H9 (cell line): Measurements from ENCODE around the gene ZBTB8OS. TPM values are rescaled to one million over a fixed set of nuclear protein-coding genes. Genes with fewer than 3 reads are reported as not detected.

Source experiments
- DNase-seq: peaks from one replicate; pipeline ENCODE4 v3.0.0-alpha.2; 2017
- H2AFZ ChIP-seq: one replicate; pipeline ENCODE4 v1.6.1; 2013; ENCODE audit warnings: mild to moderate bottlenecking, low read length, control low read depth, moderate library complexity
- H2AK5ac ChIP-seq: 2 replicates; pipeline ENCODE4 v1.6.1; 2013; ENCODE audit warnings: low read length, control low read depth, mixed read lengths; ENCODE audit not compliant: insufficient read length
- H2BK120ac ChIP-seq: one replicate; pipeline ENCODE4 v1.6.1; 2013; ENCODE audit warnings: low read depth, mild to moderate bottlenecking, low read length, control low read depth, inconsistent platforms; ENCODE audit not compliant: poor library complexity, severe bottlenecking
- H2BK12ac ChIP-seq: 2 replicates; pipeline ENCODE4 v1.6.1; 2013; ENCODE audit warnings: low read length, control low read depth, mixed read lengths, low read depth; ENCODE audit not compliant: insufficient read length
- H2BK15ac ChIP-seq: 2 replicates; pipeline ENCODE4 v1.6.1; 2013; ENCODE audit warnings: low read depth, low read length, control low read depth
- H2BK20ac ChIP-seq: one replicate; pipeline ENCODE4 v1.6.1; 2013; ENCODE audit warnings: low read depth, mild to moderate bottlenecking, low read length, control low read depth, inconsistent platforms; ENCODE audit not compliant: poor library complexity, severe bottlenecking
- H2BK5ac ChIP-seq: 2 replicates; pipeline ENCODE4 v1.6.1; 2013; ENCODE audit warnings: low read length, control low read depth, mixed read lengths; ENCODE audit not compliant: insufficient read length
- H3K14ac ChIP-seq: 2 replicates; pipeline ENCODE4 v1.6.1; 2013; ENCODE audit warnings: low read length, control low read depth; ENCODE audit not compliant: insufficient read depth
- H3K18ac ChIP-seq: 2 replicates; pipeline ENCODE4 v1.6.1; 2013; ENCODE audit warnings: low read depth, mild to moderate bottlenecking, mixed read lengths, low read length, control low read depth; ENCODE audit not compliant: insufficient read length
- H3K23ac ChIP-seq: 2 replicates; pipeline ENCODE4 v1.6.1; 2013; ENCODE audit warnings: low read length, control low read depth, mixed read lengths, low read depth; ENCODE audit not compliant: insufficient read length
- H3K23me2 ChIP-seq: 2 replicates; pipeline ENCODE4 v1.6.1; 2013; ENCODE audit warnings: low read depth, mild to moderate bottlenecking, mixed read lengths, low read length, control low read depth; ENCODE audit not compliant: insufficient read length, poor library complexity, severe bottlenecking
- H3K27ac ChIP-seq: 2 replicates; pipeline ENCODE4 v1.5.1; 2013; ENCODE audit warnings: low read length, control low read depth, mixed read lengths, low read depth; ENCODE audit not compliant: insufficient read length
- H3K27me3 ChIP-seq: 2 replicates; pipeline ENCODE4 v1.6.1; 2013; ENCODE audit warnings: low read length, control low read depth, inconsistent platforms; ENCODE audit not compliant: insufficient read depth
- H3K4ac ChIP-seq: 2 replicates; pipeline ENCODE4 v1.6.1; 2013; ENCODE audit warnings: low read depth, mild to moderate bottlenecking, control low read depth, inconsistent platforms, low read length, moderate library complexity
- H3K4me1 ChIP-seq: 2 replicates; pipeline ENCODE4 v1.6.1; 2013; ENCODE audit warnings: low read length, control low read depth, inconsistent platforms; ENCODE audit not compliant: insufficient read depth
- H3K4me2 ChIP-seq: 2 replicates; pipeline ENCODE4 v1.6.1; 2013; ENCODE audit warnings: low read length, control low read depth, mixed read lengths; ENCODE audit not compliant: insufficient read length, insufficient read depth
- H3K56ac ChIP-seq: 2 replicates; pipeline ENCODE4 v1.6.1; 2013; ENCODE audit warnings: low read depth, mild to moderate bottlenecking, mixed read lengths, low read length, control low read depth; ENCODE audit not compliant: insufficient read length
- H3K79me1 ChIP-seq: 2 replicates; pipeline ENCODE4 v1.6.1; 2013; ENCODE audit warnings: low read depth, mild to moderate bottlenecking, moderate library complexity, low read length, control low read depth, inconsistent platforms; ENCODE audit not compliant: insufficient read depth, poor library complexity, severe bottlenecking
- H3K79me2 ChIP-seq: 2 replicates; pipeline ENCODE4 v1.6.1; 2013; ENCODE audit warnings: low read length, control low read depth, inconsistent platforms; ENCODE audit not compliant: insufficient read depth
- H3K9ac ChIP-seq: 2 replicates; pipeline ENCODE4 v1.6.1; 2013; ENCODE audit warnings: low read length, control low read depth, mixed read lengths; ENCODE audit not compliant: insufficient read length; ENCODE audit errors: extremely low read depth
- H3K9me3 ChIP-seq: one replicate; pipeline ENCODE4 v1.6.1; 2013; ENCODE audit warnings: low read depth, low read length, inconsistent platforms; ENCODE audit not compliant: control insufficient read depth
- H3T11ph ChIP-seq: one replicate; pipeline ENCODE4 v1.6.1; 2013; ENCODE audit warnings: mild to moderate bottlenecking, low read length, control low read depth, inconsistent platforms
- H4K20me1 ChIP-seq: one replicate; pipeline ENCODE4 v1.6.1; 2013; ENCODE audit not compliant: control insufficient read depth, insufficient read length, insufficient read depth
- H4K5ac ChIP-seq: 2 replicates; pipeline ENCODE4 v1.6.1; 2013; ENCODE audit warnings: low read depth, mild to moderate bottlenecking, mixed read lengths, low read length, control low read depth; ENCODE audit not compliant: insufficient read length
- H4K8ac ChIP-seq: replicated peaks from 2 replicates; pipeline ENCODE4 v1.6.1; 2013; ENCODE audit warnings: low read length, control low read depth, mixed read lengths, low read depth; ENCODE audit not compliant: insufficient read length
- H4K91ac ChIP-seq: 2 replicates; pipeline ENCODE4 v1.6.1; 2013; ENCODE audit warnings: low read depth, mild to moderate bottlenecking, moderate library complexity, mixed read lengths, low read length, control low read depth; ENCODE audit not compliant: insufficient read length
- H3K27ac Mint-ChIP-seq, 3 experiments: 2 replicates in 2 of 3; 3 replicates in 1 of 3; pipeline ENCODE4 v1.8.0; 2020 to 2021; ENCODE audit warnings: mixed read lengths in 3 of 3, mild to moderate bottlenecking in 1 of 3, moderate library complexity in 1 of 3
- H3K27me3 Mint-ChIP-seq: 2 replicates; pipeline ENCODE4 v1.8.0; 2021; ENCODE audit warnings: low read depth, mild to moderate bottlenecking, moderate library complexity, mixed read lengths
- H3K36me3 Mint-ChIP-seq, 3 experiments: 2 replicates in 2 of 3; 3 replicates in 1 of 3; pipeline ENCODE4 v1.8.0; 2020 to 2021; ENCODE audit warnings: low read depth in 3 of 3, mixed read lengths in 3 of 3; ENCODE audit not compliant: insufficient read depth in 1 of 3
- H3K4me1 Mint-ChIP-seq, 2 experiments: 2 replicates each; pipeline ENCODE4 v1.8.0; 2020; ENCODE audit warnings: mixed read lengths in 2 of 2
- H3K4me3 Mint-ChIP-seq, 2 experiments: 2 replicates in 1 of 2; 3 replicates in 1 of 2; pipeline ENCODE4 v1.8.0; 2020 to 2021; ENCODE audit warnings: mild to moderate bottlenecking in 2 of 2, mixed read lengths in 2 of 2, moderate library complexity in 1 of 2
- H3K9me3 Mint-ChIP-seq, 2 experiments: 2 replicates in 1 of 2; 3 replicates in 1 of 2; pipeline ENCODE4 v1.8.0; 2020; ENCODE audit warnings: mild to moderate bottlenecking in 2 of 2, mixed read lengths in 2 of 2, moderate library complexity in 1 of 2
- WGBS: extraction: QIAGEN DNeasy Blood & Tissue Kit; methylation state at CpG from one replicate; pipeline ENCODE4 v1.1.7; 2013; ENCODE audit warnings: missing lambda C conversion rate, low lambda C conversion rate, mixed read lengths; ENCODE audit not compliant: insufficient read length; ENCODE audit errors: extremely low coverage; 5-methylcytosine and 5-hydroxymethylcytosine counted together
- total RNA-seq: library from RNA; stranded (reverse); gene quantifications from 2 replicates; pipeline ENCODE4 v1.2.1, GENCODE V29; 2021
- TF ChIP-seq, protein P1 (sequence below): fragments of 200-600 bp; sonication (generic); conservative IDR thresholded peaks from 3 replicates; pipeline ENCODE4 v1.8.0; 2021; ENCODE audit warnings: antibody characterized with exemption, mild to moderate bottlenecking

Gene ZBTB8OS
- total RNA-seq, 1 experiment from 2014 or later: 59.4 TPM

DNA sequence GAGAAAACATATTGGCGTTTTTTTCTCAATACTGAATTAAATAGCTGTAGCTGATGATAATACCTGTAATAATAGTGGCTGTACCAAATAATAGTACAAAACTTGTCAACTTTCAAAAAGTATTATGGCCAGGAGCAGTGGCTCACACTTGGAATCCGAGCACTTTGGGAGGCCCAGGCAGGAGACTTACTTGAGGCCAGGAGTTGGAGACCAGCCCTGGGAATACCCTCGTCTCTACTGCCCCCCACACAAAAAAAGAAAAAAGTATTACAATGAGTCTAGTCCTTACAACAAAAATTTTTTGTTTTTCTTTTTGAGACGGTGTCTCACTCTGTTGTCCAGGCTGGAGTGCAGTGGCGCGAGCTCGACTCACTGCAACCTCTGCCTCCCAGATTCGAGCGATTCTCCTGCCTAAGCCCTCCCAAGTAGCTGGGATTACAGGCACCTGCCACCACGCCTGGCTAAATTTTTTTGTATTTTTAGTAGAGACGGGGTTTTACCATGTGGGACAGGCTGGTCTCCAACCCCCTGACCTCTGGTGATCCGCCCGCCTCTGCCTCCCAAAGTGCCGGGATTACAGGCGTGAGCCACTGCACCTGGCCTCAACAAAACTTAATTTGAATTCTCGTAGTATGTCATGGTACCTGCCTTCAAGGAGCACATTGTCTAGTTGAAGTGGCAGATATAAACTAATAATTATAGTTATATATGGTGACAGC, 2.1 kb upstream of the ZBTB8OS start:
- Histone ChIP-seq H2BK15ac (no peak overlapping the region), H3K4me2 (peak overlapping the region; percentile 66), H3K9ac (peak overlapping the region; percentile 99), H3K27me3 (no peaks in the 10 kb centered on the region), H3K79me1 (no peaks in the 10 kb centered on the region), H3K27ac (no peak overlapping the region), H3K23ac (no peak overlapping the region), H4K20me1 (no peaks in the 10 kb centered on the region), H2BK20ac (no peak overlapping the region), H3K4ac (no peak overlapping the region), H4K8ac (no peak overlapping the region), H4K91ac (no peak overlapping the region), H2BK12ac (no peak overlapping the region), H3K79me2 (peaks cover 32% of the 10 kb centered on the region; the same call in 1 of the 2 replicates), H2AK5ac (no peak overlapping the region), H2BK5ac (no peak overlapping the region), H4K5ac (no peak overlapping the region), H3K23me2 (peaks cover 7% of the 10 kb centered on the region), H3K4me1 (no peaks in the 10 kb centered on the region), H2BK120ac (no peak overlapping the region), H3K9me3 (no peaks in the 10 kb centered on the region), H3K56ac (no peak overlapping the region), H3K14ac (no peak overlapping the region), H2AFZ (no peak overlapping the region), H3T11ph (no peak overlapping the region), H3K18ac (no peak overlapping the region)
- TF ChIP-seq, protein P1, sequence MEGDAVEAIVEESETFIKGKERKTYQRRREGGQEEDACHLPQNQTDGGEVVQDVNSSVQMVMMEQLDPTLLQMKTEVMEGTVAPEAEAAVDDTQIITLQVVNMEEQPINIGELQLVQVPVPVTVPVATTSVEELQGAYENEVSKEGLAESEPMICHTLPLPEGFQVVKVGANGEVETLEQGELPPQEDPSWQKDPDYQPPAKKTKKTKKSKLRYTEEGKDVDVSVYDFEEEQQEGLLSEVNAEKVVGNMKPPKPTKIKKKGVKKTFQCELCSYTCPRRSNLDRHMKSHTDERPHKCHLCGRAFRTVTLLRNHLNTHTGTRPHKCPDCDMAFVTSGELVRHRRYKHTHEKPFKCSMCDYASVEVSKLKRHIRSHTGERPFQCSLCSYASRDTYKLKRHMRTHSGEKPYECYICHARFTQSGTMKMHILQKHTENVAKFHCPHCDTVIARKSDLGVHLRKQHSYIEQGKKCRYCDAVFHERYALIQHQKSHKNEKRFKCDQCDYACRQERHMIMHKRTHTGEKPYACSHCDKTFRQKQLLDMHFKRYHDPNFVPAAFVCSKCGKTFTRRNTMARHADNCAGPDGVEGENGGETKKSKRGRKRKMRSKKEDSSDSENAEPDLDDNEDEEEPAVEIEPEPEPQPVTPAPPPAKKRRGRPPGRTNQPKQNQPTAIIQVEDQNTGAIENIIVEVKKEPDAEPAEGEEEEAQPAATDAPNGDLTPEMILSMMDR: no peak
- no CpG with 5 or more reads among the region's 16 CpGs for WGBS
- Mint-ChIP-seq H3K4me3 (peak overlapping the region; percentile 95 to 96), H3K36me3 (peaks cover 58 to 67% (median 63%) of the 10 kb centered on the region in 3 experiments), H3K27me3 (no peaks in the 10 kb centered on the region), H3K27ac (peak overlapping the region; percentile 73 to 93 (median 76); a peak in 5 of 7 replicates), H3K9me3 (peaks cover 0 to 5% of the 10 kb centered on the region in 2 experiments; a peak in 4 of 5 replicates), H3K4me1 (peaks cover 20 to 37% of the 10 kb centered on the region in 2 experiments)
- DNase-seq: no peak
